Activated CD8-positive, alpha-beta T cell treated with anti-CD3 and anti-CD28 coated beads for 36 hours (primary cell): ENCODE measurements around the gene USP44. TPM values are rescaled to one million over a fixed set of nuclear protein-coding genes. Genes with fewer than 3 reads are reported as not detected.

Experiments
- ATAC-seq: fragments of 200-7000 bp; cut with Tn5 transposase; one replicate; pipeline ENCODE4 v1.10.0; 2021; ENCODE audit warnings: mild to moderate bottlenecking, moderate library complexity
- CTCF ChIA-PET: fragments of 350-600 bp; sonication (Branson Sonifier 250); formaldehyde crosslinking; loops from one replicate; lab custom pipeline; 2021; ENCODE audit warnings: antibody characterized with exemption; lab: Charles Lee
- POLR2A ChIA-PET: fragments of 350-600 bp; sonication (Branson Sonifier 250); formaldehyde crosslinking; loops from one replicate; lab custom pipeline; 2021; ENCODE audit warnings: antibody characterized with exemption; lab: Charles Lee
- DNase-seq: peaks from one replicate; pipeline ENCODE4 v3.0.0-alpha.2; 2020
- H3K27ac Mint-ChIP-seq: one replicate; pipeline ENCODE4 v1.8.0; 2021; ENCODE audit warnings: mild to moderate bottlenecking, mixed read lengths
- H3K27me3 Mint-ChIP-seq: one replicate; pipeline ENCODE4 v1.8.0; 2021; ENCODE audit warnings: mixed read lengths
- H3K36me3 Mint-ChIP-seq: one replicate; pipeline ENCODE4 v1.8.0; 2021; ENCODE audit warnings: low read depth, mixed read lengths
- H3K4me1 Mint-ChIP-seq: one replicate; pipeline ENCODE4 v1.8.0; 2021; ENCODE audit warnings: low read depth, mixed read lengths
- H3K4me3 Mint-ChIP-seq: one replicate; pipeline ENCODE4 v1.8.0; 2021; ENCODE audit warnings: mild to moderate bottlenecking, moderate library complexity, mixed read lengths
- H3K9me3 Mint-ChIP-seq: one replicate; pipeline ENCODE4 v1.8.0; 2021; ENCODE audit warnings: mixed read lengths
- CTCF ChIP-seq: fragments of 200-600 bp; IDR thresholded peaks from one replicate; pipeline ENCODE4 v1.8.0; 2022; ENCODE audit warnings: antibody characterized with exemption, mild to moderate bottlenecking
- intact Hi-C: fragments of 100-400 bp; cut with micrococcal nuclease; formaldehyde crosslinking; loops from one replicate; pipeline ENCODE4 v1.10.0; 2022
- total RNA-seq, 2 experiments: library from RNA; stranded (reverse); gene quantifications; one replicate each; pipeline ENCODE4 v1.2.3, GENCODE V29; 2021

The USP44 gene
- total RNA-seq, 2 experiments from 2014 or later, result 15.2 to 15.5 TPM

GRCh38 chr12:95498968-95499367, 52.3 kb downstream of the USP44 start:
- peaks cover 70% of the 10 kb centered on the region for H3K36me3 Mint-ChIP-seq
- intact Hi-C loops, result no loop called here
- no peak for TF ChIP-seq CTCF
- ATAC-seq (no peak), DNase-seq (no peak)
- peaks cover 27% of the 10 kb centered on the region for H3K4me1 Mint-ChIP-seq
- H3K27me3 Mint-ChIP-seq, result no peaks in the 10 kb centered on the region
- POLR2A ChIA-PET, result interaction anchor here (1.0 to 1.4 kb wide), 4 partner anchors 11 to 25 kb away, joined by 3 to 10 read pairs (median 4); partner anchors contain the start of gene METAP2
- H3K4me3 Mint-ChIP-seq, result no peak overlapping the region
- H3K27ac Mint-ChIP-seq, result peak overlapping the region; percentile 24
- no peaks in the 10 kb centered on the region for H3K9me3 Mint-ChIP-seq
- CTCF ChIA-PET, result interaction anchor here (1.3 kb wide), 1 partner anchor 15 kb away, joined by 5 read pairs; no protein-coding TSS in a partner anchor

GRCh38 chr12:95497031-95497430, 54.2 kb downstream of the USP44 start:
- DNase-seq (no peak), ATAC-seq (no peak)
- H3K27me3 Mint-ChIP-seq, result no peaks in the 10 kb centered on the region
- ChIA-PET POLR2A (no interaction called here), CTCF (no interaction called here)
- H3K27ac Mint-ChIP-seq, result no peak overlapping the region
- intact Hi-C loops, result no loop called here
- peaks cover 16% of the 10 kb centered on the region for H3K4me1 Mint-ChIP-seq
- H3K9me3 Mint-ChIP-seq, result no peaks in the 10 kb centered on the region
- TF ChIP-seq CTCF, result no peak
- H3K36me3 Mint-ChIP-seq, result peaks cover 60% of the 10 kb centered on the region
- no peak overlapping the region for H3K4me3 Mint-ChIP-seq

- Mint-ChIP-seq H3K27ac (no peak overlapping the region), H3K27me3 (no peaks in the 10 kb centered on the region), H3K9me3 (no peaks in the 10 kb centered on the region), H3K4me3 (no peak overlapping the region), H3K4me1 (peaks cover 22% of the 10 kb centered on the region), H3K36me3 (peaks cover 62% of the 10 kb centered on the region)
- intact Hi-C loops, result no loop called here
- ATAC-seq, result no peak
- no peak for DNase-seq
- no peak for TF ChIP-seq CTCF
- CTCF ChIA-PET, result no interaction called here
- POLR2A ChIA-PET, result no interaction called here
Measured at GRCh38 chr12:95495433-95495832, 55.8 kb downstream of the USP44 start.

- no peak for ATAC-seq
- Mint-ChIP-seq H3K36me3 (peaks cover 59% of the 10 kb centered on the region), H3K4me1 (peaks cover 22% of the 10 kb centered on the region), H3K9me3 (no peaks in the 10 kb centered on the region), H3K27ac (no peak overlapping the region), H3K4me3 (no peak overlapping the region), H3K27me3 (no peaks in the 10 kb centered on the region)
- no peak for TF ChIP-seq CTCF
- CTCF ChIA-PET, result no interaction called here
- POLR2A ChIA-PET, result no interaction called here
- intact Hi-C loops, result no loop called here
- DNase-seq, result no peak
Measured at GRCh38 chr12:95494888-95495287, 56.4 kb downstream of the USP44 start.

- Mint-ChIP-seq H3K4me3 (no peak overlapping the region), H3K36me3 (peaks cover 52% of the 10 kb centered on the region), H3K27ac (no peak overlapping the region), H3K9me3 (no peaks in the 10 kb centered on the region), H3K27me3 (no peaks in the 10 kb centered on the region), H3K4me1 (peaks cover 8% of the 10 kb centered on the region)
- TF ChIP-seq CTCF, result no peak
- DNase-seq (no peak), ATAC-seq (no peak)
- CTCF ChIA-PET, result interaction anchor here (0.6 kb wide), 1 partner anchor 42 kb away, joined by 3 read pairs; no protein-coding TSS in a partner anchor
- POLR2A ChIA-PET, result interaction anchor here (0.9 to 1.6 kb wide), 3 partner anchors 9 to 35 kb away, joined by 3 to 6 read pairs (median 5); no protein-coding TSS in a partner anchor
- intact Hi-C loops, result no loop called here
Measured at GRCh38 chr12:95492462-95492861, 58.8 kb downstream of the USP44 start.
